ENCODE data around the gene RAB37.

Gene RAB37, protein sequence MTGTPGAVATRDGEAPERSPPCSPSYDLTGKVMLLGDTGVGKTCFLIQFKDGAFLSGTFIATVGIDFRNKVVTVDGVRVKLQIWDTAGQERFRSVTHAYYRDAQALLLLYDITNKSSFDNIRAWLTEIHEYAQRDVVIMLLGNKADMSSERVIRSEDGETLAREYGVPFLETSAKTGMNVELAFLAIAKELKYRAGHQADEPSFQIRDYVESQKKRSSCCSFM

DNA sequence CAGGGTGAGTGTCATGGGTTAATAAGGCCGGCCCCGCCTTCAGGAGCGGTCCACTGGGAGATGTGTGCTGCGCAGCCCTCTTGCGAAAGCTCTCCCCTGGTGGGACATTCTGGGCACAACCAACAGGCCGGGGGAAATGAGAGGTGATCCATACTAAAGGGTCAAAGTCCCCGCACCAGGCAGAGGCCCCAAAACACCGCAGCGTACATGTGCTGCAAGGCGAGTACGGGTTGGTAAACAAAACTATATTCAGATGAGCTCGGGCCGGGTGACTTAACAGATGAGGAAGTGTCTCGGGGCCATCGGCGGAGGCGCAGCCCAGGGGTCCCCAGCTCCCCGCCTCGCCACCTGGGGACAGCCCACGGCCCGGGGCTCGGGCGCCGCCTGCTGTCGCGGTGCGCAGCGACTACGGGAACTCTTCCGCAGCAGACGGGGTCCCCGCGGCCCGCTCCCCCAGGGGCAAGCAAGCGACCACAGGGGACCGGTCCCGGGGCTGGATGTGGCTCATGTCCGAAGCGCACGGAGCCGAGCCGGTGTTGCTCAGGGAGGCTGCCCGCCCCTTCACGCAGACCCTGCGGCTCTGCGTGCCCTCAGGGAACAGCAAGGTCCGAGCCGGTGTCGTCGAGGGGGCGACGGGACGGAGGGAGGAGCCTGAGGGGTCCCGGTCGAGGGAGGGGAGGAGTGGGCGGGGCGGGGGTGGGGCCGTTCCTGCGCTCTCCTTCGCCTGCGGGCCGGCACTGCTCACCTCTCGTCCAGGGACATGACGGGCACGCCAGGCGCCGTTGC lies at the start of gene RAB37:
TSS of gene RAB37 (plus strand) at position 744 of the 786 bp plus-strand sequence. CDS start at position 761, 17 bp downstream.
- DNase-seq (peak; percentile 61), ATAC-seq (peak; percentile 3)

DNA sequence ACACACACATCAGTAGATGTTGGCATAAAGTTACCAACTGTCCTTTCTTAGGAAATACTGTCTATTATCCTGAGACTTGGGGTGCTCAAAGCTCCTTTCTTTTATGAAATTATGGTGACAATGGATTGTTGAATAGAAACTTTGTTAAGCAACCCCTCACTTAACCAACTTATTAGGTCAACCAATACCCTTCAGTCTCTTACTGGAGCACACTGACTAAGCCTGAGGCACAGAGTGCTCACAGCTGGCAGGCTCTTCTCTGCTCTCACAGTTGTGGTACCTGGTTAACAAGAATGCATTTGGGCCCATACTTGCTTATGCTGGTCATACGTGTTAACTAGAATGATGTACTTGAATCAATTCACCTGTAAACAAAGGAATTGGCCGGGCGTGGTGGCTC lies 49.2 kb upstream of the RAB37 start:
- ATAC-seq, result no peak
- no peak for DNase-seq

DNA sequence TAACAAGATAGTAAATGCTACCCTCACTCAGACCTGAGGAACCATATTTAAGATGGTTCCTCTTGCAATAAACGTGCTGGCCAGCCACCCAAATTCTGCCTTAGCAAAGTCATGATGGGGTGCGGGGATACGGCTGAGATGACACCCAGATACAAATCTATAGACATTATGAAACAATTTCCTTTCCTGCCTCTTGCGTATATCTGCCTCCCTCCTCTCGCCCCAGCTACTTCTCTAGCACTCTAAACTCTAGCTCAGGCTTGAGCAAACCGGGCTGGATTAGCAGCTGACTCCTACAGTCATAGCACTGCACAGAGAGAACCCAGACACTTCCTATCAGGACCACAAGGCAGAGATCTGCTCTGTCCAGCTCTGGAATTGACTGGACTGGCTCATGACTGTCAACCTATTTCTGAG lies 46.6 kb upstream of the RAB37 start:
- no peak for DNase-seq
- ATAC-seq, result no peak

DNA sequence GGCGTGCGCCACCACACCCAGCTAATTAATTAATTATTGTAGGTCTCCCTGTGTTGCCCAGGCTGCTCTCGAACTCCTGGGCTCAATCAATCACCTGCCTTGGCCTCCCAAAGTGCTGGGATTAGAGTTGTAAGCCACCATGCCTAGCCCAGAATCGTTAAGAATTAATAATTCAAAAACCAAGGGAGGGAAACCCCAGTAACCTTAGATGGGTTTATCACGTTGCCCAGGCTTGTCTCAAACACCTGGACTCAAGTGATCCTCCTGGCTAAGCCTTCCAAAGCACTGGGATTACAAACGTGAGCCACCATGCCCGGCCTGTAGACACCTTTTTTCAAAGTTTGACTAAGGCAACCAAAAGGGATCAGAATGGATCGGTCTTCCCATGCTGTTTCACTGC lies 45.9 kb upstream of the RAB37 start:
- ATAC-seq, result no peak
- DNase-seq, result no peak

DNA sequence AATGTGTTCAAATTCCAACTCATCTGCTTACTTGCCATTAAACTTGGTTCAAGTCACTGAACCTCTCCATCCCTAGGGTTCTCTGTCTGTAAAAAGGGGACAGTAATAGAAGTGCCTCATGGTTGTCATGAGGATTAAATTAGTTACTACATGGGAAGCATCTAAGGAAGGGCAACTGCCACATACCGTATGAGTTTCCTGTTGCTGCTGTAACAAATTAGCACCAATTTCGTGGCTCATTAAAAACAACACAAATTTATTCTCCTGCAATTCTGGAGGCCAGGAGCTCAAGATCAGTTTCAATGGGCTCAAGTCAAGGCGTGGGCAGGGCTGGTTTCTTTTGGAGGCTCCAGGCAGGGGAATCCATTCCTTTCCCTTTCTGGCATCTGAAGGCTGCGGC lies 43.0 kb upstream of the RAB37 start:
- DNase-seq (no peak), ATAC-seq (no peak)

DNA sequence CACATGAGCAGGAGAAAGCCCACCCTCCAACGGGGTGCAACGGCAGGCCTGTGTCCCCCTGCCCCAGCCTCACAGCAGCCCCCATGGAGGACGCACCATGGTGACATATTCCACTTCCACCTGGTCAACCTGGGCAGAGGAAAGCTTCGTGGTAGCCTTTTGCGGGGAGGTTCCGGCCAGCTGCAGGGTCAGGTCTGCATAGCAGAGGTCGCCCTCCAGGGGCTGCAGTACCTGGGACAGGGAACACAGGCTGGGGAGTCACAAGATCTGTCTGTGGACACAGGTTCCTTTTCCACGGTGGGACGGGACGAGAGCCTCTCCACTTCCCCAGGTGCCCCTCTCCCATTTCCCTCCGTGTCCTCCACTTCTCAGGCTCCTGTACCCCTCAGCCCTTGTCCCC lies 41.4 kb upstream of the RAB37 start:
- no peak for ATAC-seq

DNA sequence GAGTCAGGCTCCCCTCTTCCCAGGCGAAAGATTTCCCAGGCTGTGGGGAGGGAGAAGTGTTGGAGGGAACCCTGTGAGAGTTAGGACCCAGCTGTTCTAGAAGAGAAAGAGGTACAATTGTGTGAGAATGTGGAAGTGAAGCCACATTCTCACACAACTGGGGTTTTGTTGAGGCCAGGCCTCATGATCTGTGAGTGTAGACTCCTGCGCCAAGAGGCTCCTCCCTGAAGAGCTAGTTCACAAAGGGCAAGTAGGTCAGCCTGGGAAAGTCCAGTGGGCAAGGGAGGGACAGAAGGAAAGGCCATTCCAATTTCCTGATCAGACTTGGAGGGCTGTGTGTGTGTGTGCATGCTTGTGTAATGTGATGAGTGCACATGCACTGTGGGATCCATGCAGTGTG lies 39.5 kb upstream of the RAB37 start:
- ATAC-seq, result no peak
- DNase-seq, result no peak

More for the DNA sequence above, 41.4 kb upstream of the RAB37 start:
- DNase-seq, result no peak

DNA sequence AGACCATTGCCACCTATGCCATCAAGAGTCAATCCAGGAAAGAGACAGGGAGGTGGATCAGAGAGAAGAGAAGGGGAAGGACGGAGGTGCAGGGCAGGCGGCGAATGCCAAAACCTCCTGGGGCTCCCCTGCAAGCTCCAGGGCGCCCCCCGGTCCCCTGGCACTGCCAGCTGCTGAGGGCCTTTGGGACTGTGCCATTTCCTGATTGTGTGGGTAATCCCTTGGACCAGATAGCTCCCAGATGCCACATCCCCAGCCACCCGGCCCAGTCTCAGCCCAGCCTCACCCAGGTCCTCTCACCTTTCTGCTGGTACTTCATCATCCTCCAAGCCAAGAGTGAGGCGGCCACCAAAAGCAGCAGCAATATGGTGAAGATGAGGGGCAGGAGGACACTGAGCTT lies 39.0 kb upstream of the RAB37 start:
- ATAC-seq, result no peak

DNA sequence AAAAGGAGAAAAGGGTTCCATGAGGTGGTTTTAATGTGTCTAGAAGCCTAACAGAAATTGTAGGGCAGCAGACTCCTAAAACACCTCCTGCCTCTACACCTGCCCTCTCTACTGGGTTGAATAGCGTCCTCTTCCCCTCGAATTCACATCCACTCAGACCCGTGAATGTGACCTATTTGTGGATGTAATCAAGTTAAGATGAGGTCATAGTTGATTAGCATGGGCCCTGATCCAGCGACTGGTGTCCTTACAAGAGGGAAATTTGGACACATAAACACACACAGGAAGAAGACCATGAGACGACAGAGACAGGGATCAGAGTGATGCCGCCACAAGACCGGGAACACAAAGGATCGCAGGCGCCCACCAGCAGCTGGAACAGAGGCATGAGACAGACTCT lies 37.8 kb upstream of the RAB37 start:
- ATAC-seq, result no peak
- no peak for DNase-seq

More for the DNA sequence above, 39.0 kb upstream of the RAB37 start:
- no peak for DNase-seq

DNA sequence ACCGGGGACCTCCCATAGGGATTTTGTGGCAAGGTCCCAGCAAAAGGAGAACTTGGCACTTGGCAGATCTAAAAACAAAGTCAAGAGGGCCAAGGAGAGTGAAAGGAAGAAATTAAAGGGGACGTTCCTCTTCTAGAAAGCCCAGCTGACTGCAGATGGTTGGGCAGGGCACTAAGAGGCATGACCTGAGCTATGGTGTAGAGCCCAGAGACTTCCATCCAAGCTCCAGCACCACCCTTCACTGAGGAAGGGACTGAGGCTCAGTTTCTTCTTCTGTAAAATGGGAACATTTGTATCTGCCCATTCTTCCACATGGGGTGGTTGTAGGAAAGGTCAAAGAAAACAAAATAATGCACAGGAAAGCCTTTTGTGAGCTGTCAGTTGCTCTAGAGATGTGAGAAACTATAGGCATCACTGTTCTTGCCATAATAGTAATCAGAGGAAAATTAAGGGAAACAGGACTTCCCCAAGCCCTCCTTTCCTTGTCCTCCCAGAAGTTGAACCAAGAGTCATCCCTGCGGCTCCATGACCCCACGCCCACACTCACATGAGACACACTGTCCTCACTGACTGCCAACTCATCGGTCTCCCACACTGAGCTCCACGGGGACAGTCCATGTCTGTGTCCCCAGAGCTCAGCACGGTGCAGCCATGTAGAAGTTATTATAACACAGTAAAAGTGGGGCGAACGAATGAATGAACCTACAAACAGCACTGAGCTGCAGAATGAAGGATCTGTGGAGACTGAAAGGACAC lies 34.8 kb upstream of the RAB37 start:
- ATAC-seq (no peak), DNase-seq (no peak)

DNA sequence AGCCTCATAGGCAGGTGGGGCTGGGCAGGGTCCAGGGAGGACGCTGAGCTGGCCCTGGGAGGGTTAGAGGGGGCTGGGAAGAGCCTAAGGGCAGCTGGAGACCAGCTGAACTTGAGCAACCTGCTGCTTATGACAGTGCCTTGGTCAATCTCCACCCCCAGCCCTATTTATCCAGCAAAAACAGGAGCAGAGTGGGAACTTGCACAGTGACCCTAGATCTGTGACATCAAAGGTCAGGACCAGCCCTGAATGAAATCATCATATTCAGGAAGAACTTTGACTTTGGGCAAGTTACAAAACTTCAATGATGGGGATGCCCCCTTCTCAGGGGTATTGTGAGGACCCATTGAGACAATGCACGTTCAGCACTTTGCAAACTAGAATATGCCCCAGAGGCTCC lies 33.7 kb upstream of the RAB37 start:
- ATAC-seq, result no peak

DNA sequence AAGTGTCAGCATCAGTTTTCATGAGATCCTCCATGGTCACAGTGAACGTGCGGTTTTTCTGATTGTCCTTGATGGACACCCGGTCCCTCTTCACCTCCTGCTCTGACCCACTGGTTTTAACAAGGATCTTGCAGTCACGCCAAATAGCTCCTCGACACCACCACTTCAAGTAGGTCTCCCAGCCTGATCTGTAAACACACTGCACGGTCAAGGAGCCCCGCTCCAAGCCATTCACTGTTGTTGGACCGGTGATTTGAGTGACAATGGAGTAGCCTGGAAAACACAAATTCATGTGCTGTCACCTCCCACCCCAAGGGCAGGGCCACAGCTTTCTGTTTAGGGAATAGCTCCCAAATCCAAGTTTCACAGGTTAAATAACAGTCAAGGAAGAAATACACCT lies 32.5 kb upstream of the RAB37 start:
- DNase-seq (no peak), ATAC-seq (no peak)

More for the DNA sequence above, 33.7 kb upstream of the RAB37 start:
- no peak for DNase-seq

DNA sequence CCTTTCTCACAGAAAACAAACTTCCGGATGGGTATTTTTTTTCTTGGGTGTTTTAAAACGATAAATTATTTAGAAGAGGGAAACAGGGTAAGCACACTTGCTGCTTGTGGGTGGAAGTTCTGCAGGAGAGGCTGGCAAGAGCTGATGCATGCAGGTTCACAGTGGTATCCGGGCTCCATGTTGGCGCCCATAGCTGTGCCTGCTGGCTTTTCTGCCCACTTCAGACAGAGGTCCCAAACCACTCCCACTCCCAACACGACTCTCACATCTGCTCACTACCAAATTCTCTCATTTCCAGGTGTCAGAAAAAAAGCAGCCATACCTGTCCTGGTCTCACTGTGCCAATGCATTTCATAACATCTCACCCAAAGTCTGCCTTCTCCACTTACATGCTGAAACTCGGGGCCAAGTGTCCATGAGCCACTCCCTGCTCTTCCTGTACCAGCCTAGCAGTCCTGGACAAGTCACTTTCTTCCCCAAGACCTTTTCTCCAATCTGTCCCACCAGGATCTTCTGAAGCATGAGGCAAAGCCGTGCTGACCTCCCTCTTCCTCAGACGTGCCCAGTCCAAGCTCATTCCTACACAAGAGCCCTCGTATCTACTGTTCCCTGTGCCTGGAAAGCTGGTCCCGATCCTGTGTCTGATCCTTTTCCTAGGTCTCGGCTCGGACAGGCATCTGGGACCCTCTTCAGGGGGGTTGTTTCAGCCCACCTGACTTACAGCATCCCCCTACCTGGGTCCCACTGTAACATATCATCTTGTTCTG lies 25.8 kb upstream of the RAB37 start:
- ATAC-seq (no peak), DNase-seq (no peak)

DNA sequence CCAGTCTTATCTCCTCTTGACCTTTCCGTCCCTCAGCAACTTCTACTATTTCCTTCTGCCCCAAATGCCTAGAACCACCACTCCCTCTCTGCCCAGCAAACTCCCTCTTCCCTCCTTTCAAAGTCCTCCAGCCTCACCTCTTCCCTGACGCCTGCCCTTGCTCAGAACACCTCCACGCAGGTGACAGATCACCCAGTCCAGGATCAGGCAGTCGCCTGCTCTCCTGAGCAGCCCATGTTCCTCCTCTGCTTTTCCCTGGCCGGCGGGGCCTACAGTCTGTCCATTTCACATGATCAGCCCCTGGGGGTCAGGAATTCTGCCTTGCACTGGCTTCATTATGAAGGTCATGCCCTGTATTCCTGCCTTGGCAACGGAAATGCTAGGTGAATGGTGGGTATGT lies 24.8 kb upstream of the RAB37 start:
- DNase-seq (no peak), ATAC-seq (no peak)

DNA sequence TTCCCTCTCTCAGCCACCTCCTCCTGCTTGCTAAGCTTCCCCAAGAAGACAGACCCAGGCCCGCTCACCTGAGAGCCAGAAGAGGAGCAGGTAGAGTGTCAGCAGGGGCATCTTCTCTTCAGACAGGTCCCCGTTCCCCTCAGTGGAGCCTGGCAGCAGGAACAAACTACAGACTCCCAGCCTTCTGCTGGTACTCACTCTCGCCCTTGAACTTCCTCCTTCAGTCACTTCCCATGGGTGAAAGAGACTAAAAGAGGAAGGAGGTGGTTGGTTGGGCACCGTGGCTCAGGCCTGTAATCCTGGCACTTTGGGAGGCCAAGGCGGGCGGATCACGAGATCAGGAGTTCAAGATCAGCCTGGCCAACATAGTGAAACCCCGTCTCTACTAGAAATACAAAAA lies 24.3 kb upstream of the RAB37 start, which contains the start of gene CD300LF:
TSS of gene CD300LF (minus strand) at position 168 of the 400 bp plus-strand sequence. CDS start at position 111, 57 bp downstream.
- ATAC-seq (no peak), DNase-seq (no peak)

DNA sequence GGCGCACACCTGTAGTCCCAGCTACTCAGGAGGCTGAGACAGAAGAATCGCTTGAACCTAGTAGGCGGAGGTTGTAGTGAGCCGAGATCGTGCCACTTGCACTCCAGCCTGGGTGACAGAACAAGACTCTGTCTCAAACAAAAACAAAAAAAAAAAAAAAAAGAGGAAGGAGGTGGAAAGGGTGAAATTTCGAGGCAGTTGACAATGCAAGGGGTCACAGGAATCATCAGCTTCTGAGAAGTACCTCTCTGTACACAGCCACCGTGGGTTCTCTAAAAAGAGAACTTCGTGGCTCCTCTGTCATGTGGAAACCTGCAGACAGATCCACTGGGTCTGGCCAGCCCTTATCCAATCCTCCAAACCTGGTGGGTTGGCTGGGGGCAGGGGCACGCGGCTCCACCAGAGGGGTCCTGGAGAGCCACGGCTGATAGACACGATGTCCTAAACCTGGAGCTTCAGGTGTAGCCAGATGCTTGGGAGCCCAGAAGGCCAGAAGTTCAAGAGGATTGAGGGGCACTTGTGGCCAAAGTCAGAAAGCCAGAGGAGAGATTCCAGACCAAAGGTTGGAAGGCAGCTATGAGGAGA lies 23.8 kb upstream of the RAB37 start:
- DNase-seq (no peak), ATAC-seq (no peak)

DNA sequence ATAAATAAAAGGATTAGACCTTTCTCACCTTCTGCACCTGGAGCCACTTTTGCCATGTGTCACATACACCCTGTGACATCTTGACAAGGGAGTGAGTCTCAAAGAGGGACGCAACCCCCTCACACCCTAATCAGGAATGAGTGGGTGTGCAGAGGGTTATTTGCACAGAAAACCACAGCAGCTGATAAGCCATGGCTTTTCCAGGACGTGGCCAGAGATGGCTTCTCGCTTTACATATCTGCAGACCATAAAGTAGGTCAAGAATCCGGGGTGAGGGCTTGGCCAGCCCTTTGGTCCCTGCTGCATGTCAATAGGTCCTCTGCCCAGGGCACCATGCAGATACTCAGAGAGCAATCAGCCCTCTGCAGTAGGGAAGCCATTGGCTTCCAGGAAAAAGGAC lies 21.9 kb upstream of the RAB37 start:
- ATAC-seq, result no peak

DNA sequence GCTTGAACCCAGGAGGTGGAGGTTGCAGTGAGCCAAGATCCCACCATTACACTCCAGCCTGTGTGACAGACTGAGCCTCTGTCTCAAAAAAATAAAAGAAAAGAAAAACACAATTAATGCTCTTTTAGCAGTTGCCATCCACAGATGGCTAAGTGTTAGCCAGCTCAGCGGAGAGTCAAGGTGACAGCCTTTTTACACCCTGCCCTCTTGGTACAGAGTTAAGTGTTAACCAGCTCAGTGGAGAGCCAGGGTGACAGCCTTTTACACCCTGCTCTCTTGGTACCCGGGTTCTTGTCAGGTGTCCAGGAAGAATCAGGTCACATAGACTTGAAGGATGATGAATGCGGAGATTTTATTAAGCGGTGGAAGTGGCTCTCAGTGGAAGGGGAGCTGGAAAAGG lies 16.6 kb upstream of the RAB37 start:
- DNase-seq, result no peak
- no peak for ATAC-seq

More for the DNA sequence above, 21.9 kb upstream of the RAB37 start:
- no peak for DNase-seq

DNA sequence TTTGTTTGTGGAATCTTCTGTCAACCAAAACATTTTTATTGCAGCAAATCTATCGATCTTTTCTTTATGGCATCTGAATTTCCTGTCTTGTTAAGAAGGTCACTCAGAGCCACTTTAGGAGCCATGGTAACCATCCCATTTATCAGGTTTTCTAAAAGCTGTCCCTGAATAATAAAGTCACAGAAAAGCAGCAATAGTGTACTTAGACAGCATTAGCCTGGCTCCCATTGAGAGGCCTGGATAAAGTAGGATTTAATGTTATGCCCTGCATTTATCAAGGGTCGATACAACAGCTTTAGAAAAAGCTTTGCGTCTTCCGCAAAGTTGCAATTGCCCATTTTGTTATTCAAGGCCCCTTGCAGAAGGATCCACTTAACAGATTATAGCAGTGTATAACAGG lies 14.3 kb upstream of the RAB37 start:
- no peak for DNase-seq
- no peak for ATAC-seq

DNA sequence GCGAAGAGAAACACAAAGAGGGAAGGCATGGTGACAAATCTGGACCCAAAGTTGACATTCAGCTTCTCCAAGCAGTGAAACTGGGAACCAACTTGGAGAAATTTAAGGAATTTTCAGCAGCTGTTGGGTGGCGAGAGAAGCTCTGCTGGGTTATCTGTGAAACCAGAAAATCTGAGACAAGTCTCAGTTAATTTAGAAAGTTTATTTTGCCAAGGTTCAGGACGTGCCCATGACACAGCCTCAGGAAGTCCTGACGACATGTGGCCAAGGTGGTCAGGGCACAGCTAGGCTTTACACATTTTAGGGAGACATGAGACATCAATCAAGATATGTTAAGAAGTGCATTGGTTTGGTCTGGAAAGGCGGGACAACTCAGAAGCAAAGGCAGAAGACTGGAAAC lies 13.2 kb upstream of the RAB37 start:
- ATAC-seq (no peak), DNase-seq (no peak)

DNA sequence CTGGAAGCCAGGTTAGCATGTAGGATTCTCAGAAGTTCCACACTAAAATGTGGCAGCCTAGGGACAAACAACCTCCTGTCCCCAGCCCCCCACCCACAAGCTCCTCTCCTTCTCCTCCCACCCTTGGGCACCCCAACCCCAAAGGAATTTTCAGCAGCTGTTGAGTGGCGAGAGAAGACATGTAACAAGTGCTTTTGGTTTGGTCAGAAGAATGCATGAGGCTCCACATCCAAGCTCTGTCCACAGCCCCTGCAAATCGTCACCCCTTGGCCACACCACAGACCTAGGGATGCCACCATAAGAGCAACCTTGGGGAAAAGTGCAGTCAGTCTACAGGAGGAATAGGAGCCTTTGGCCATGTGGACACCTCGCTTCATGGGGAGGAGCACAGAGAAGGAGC lies 11.9 kb upstream of the RAB37 start:
- no peak for DNase-seq
- ATAC-seq, result no peak
